IMR-90 (cell line): ENCODE results near the gene CSNK1D. TPM values are rescaled to one million over a fixed set of nuclear protein-coding genes. Genes with fewer than 3 reads are reported as not detected.
"Not testable (repeated sequence)": the region's sequence is repeated elsewhere in the genome, so short reads cannot be mapped to it uniquely, and the experiment has no call there.

Experiments
- ATAC-seq: fragments of 200-7000 bp; cut with Tn5 transposase; 2 replicates; pipeline ENCODE4 v1.9.1; 2020; ENCODE audit warnings: low read depth, mild to moderate bottlenecking, moderate library complexity
- BruUV-seq: library from RNA; stranded (reverse); fragments of 400-500 nt; replicated peaks from 2 replicates; lab custom pipeline; 2021; lab: Mats Ljungman, UMichigan
- CTCF ChIA-PET: fragments of 300-600 bp; formaldehyde crosslinking; extraction: SDS; loops from one replicate; lab custom pipeline; 2021; ENCODE audit warnings: antibody characterized with exemption; lab: Yijun Ruan, JAX
- POLR2A ChIA-PET: fragments of 300-600 bp; sonication (Branson Sonifier 250); formaldehyde crosslinking; loops from one replicate; lab custom pipeline; 2022; ENCODE audit warnings: antibody characterized with exemption; ENCODE audit not compliant: unreplicated experiment; lab: Charles Lee
- DNase-seq: peaks from one replicate; pipeline ENCODE4 v3.0.0; 2013
- H2AFZ ChIP-seq: replicated peaks from 2 replicates; pipeline ENCODE3; 2013; ENCODE audit warnings: low read length, mild to moderate bottlenecking; ENCODE audit not compliant: poor library complexity
- H2AK5ac ChIP-seq: 2 replicates; pipeline ENCODE4 v1.6.1; 2013; ENCODE audit warnings: low read depth, low read length, inconsistent platforms
- H2AK9ac ChIP-seq: replicated peaks from 2 replicates; pipeline ENCODE3; 2013; ENCODE audit warnings: mild to moderate bottlenecking, low read depth, low read length, moderate library complexity; ENCODE audit not compliant: poor library complexity
- H2BK120ac ChIP-seq: 2 replicates; pipeline ENCODE4 v1.6.1; 2013; ENCODE audit warnings: low read depth, low read length, inconsistent platforms
- H2BK15ac ChIP-seq: 3 replicates; pipeline ENCODE4 v1.6.1; 2013; ENCODE audit warnings: low read depth, low read length, inconsistent platforms
- H2BK20ac ChIP-seq: 2 replicates; pipeline ENCODE4 v1.6.1; 2013; ENCODE audit warnings: low read depth, mild to moderate bottlenecking, inconsistent platforms, low read length, moderate library complexity
- H2BK5ac ChIP-seq: 2 replicates; pipeline ENCODE4 v1.6.1; 2013; ENCODE audit warnings: mild to moderate bottlenecking, low read depth, low read length, inconsistent platforms; ENCODE audit not compliant: poor library complexity, severe bottlenecking
- H3K14ac ChIP-seq: replicated peaks from 2 replicates; pipeline ENCODE4 v1.6.1; 2013; ENCODE audit warnings: low read depth, low read length, inconsistent platforms
- H3K18ac ChIP-seq: 2 replicates; pipeline ENCODE4 v1.6.1; 2013; ENCODE audit warnings: low read depth, low read length, control low read depth
- H3K23ac ChIP-seq: 2 replicates; pipeline ENCODE4 v1.6.1; 2013; ENCODE audit warnings: low read depth, low read length, inconsistent platforms
- H3K27ac ChIP-seq: 2 replicates; pipeline ENCODE4 v1.5.1; 2013; ENCODE audit warnings: mild to moderate bottlenecking, control low read depth, low read length; ENCODE audit not compliant: insufficient read depth
- H3K27me3 ChIP-seq: 2 replicates; pipeline ENCODE4 v1.6.1; 2013; ENCODE audit warnings: low read length; ENCODE audit not compliant: control insufficient read depth, insufficient read depth
- H3K36me3 ChIP-seq: 2 replicates; pipeline ENCODE4 v1.6.1; 2013; ENCODE audit warnings: low read length, mixed read lengths; ENCODE audit not compliant: control insufficient read depth, insufficient read depth
- H3K4ac ChIP-seq: 2 replicates; pipeline ENCODE4 v1.6.1; 2013; ENCODE audit warnings: low read depth, low read length, inconsistent platforms
- H3K4me1 ChIP-seq: 2 replicates; pipeline ENCODE4 v1.6.1; 2013; ENCODE audit warnings: low read length, mixed read lengths; ENCODE audit not compliant: control insufficient read depth, insufficient read depth
- H3K4me2 ChIP-seq: 2 replicates; pipeline ENCODE4 v1.6.1; 2013; ENCODE audit warnings: low read depth, mild to moderate bottlenecking, control low read depth, low read length, moderate library complexity
- H3K4me3 ChIP-seq: 2 replicates; pipeline ENCODE4 v1.5.1; 2013; ENCODE audit warnings: low read depth, mild to moderate bottlenecking, control low read depth, low read length, moderate library complexity; ENCODE audit not compliant: insufficient read depth
- H3K56ac ChIP-seq: 2 replicates; pipeline ENCODE4 v1.6.1; 2013; ENCODE audit warnings: low read length, inconsistent platforms; ENCODE audit not compliant: insufficient read depth; ENCODE audit errors: extremely low read depth
- H3K79me1 ChIP-seq, 2 experiments: 2 replicates each; pipeline ENCODE4 v1.6.1; 2013; ENCODE audit warnings: low read length in 2 of 2, inconsistent platforms in 1 of 2, low read depth in 1 of 2
- H3K9ac ChIP-seq: 2 replicates; pipeline ENCODE4 v1.6.1; 2013; ENCODE audit warnings: low read depth, low read length, control low read depth
- H3K9me1 ChIP-seq: 2 replicates; pipeline ENCODE4 v1.6.1; 2013; ENCODE audit warnings: low read length, inconsistent platforms; ENCODE audit not compliant: insufficient read depth
- H3K9me3 ChIP-seq: 2 replicates; pipeline ENCODE4 v1.6.1; 2013; ENCODE audit warnings: low read length; ENCODE audit not compliant: control insufficient read depth, insufficient read depth
- H4K20me1 ChIP-seq: 2 replicates; pipeline ENCODE4 v1.6.1; 2013; ENCODE audit warnings: low read length, inconsistent platforms; ENCODE audit not compliant: insufficient read depth
- H4K5ac ChIP-seq: 2 replicates; pipeline ENCODE4 v1.6.1; 2013; ENCODE audit warnings: mild to moderate bottlenecking, low read depth, low read length, control low read depth
- H4K8ac ChIP-seq, 2 experiments: 2 replicates each; pipeline ENCODE4 v1.6.1; 2013; ENCODE audit warnings: low read depth in 2 of 2, low read length in 2 of 2, control low read depth in 1 of 2, inconsistent platforms in 1 of 2
- H4K91ac ChIP-seq: 2 replicates; pipeline ENCODE4 v1.6.1; 2013; ENCODE audit warnings: low read depth, low read length, inconsistent platforms; ENCODE audit not compliant: insufficient read depth
- WGBS, 2 experiments: methylation state at CpG; one replicate each; pipeline versions ENCODE4 v1.1.5 to v1.1.7; 2013; ENCODE audit warnings: missing lambda C conversion rate in 2 of 2; ENCODE audit not compliant: insufficient read length in 1 of 2; ENCODE audit errors: extremely low coverage in 2 of 2; 5-methylcytosine and 5-hydroxymethylcytosine counted together
- dilution Hi-C: fragments of 300-500 bp; cut with HindIII; formaldehyde crosslinking; loops from one replicate; pipeline ENCODE4 v1.14.3; 2018; ENCODE audit warnings: low sequenced_read_pairs; ENCODE audit not compliant: unreplicated experiment
- in situ Hi-C: fragments of 300-500 bp; cut with MboI; formaldehyde crosslinking; loops from 3 replicates; pipeline ENCODE4 v1.14.3; 2019; ENCODE audit warnings: low sequenced_read_pairs, inconsistent platforms, mixed read lengths
- intact Hi-C: fragments of 100-400 bp; cut with micrococcal nuclease; formaldehyde crosslinking; loops from 2 replicates; pipeline ENCODE4 v1.10.0; 2022
- microRNA-seq, 2 experiments: library from miRNA; stranded (forward) in 1 of 2; unstranded in 1 of 2; fragments of 10-50 nt in 1 of 2; fragments of <30 nt in 1 of 2; gene quantifications in 1 of 2; microRNA quantifications in 1 of 2; one replicate each; pipeline versions ENCODE3 to v1.1.0; 2013 to 2020; ENCODE audit not compliant: insufficient read depth in 1 of 2, insufficient read length in 1 of 2, unreplicated experiment in 1 of 2
- polyA plus RNA-seq, 3 experiments: library from polyadenylated mRNA; depleted of rRNA; stranded (reverse); fragments of >200 nt; gene quantifications; 2 replicates each; pipeline ENCODE4 v1.2.3, GENCODE V29; 2012; ENCODE audit warnings: low replicate concordance in 1 of 3
- total RNA-seq: library from RNA; depleted of rRNA; stranded (reverse); fragments of >200 nt; gene quantifications from 2 replicates; pipeline ENCODE4 v1.2.3, GENCODE V29; 2012; rRNA removed

CSNK1D gene
- total and polyA plus RNA-seq, 2 of the 4 experiments (the other 2 are of a cell fraction) = 47.1 to 186 TPM

DNA sequence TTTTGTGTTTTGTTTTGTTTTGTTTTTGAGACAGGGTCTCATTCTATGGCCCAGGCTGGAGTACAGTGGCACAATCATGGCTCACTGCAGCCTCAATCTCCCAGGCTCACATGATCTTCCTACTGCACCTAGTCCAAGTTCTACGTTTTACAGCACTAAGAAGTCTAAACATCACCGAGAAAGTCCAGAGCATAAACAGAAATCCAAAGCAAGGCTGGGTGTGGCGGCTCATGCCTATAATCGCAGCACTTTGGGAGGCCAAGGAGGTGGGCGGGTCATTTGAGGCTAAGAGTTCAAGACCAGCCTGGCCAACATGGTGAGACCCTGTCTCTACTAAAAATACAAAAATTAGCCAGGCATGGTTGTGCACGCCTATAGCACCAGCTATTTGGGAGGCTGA, 80.5 kb downstream of the CSNK1D start:
- H3K4ac ChIP-seq, intact Hi-C loops, H3K14ac ChIP-seq, in situ Hi-C loops, POLR2A ChIA-PET, H2BK120ac ChIP-seq, H3K27me3 ChIP-seq, H3K9me3 ChIP-seq, H3K4me1 ChIP-seq, H2AFZ ChIP-seq, H2AK5ac ChIP-seq, H3K4me2 ChIP-seq, CTCF ChIA-PET, H4K5ac ChIP-seq, H2AK9ac ChIP-seq, BruUV-seq, H3K23ac ChIP-seq, H2BK5ac ChIP-seq, H3K9ac ChIP-seq, H3K4me3 ChIP-seq, DNase-seq, H4K91ac ChIP-seq, H4K20me1 ChIP-seq, H2BK15ac ChIP-seq, H3K18ac ChIP-seq, H3K27ac ChIP-seq, dilution Hi-C loops, H4K8ac ChIP-seq, ATAC-seq, H2BK20ac ChIP-seq, H3K9me1 ChIP-seq, H3K56ac ChIP-seq, H3K79me1 ChIP-seq: not testable (repeated sequence)
- WGBS, 2 experiments = 100% methylated on average over 1 of the region's 6 CpGs; no CpG with 5 or more reads in 1 of the 2 experiments
- peaks cover 37% of the 10 kb centered on the region for H3K36me3 ChIP-seq

Small RNA genes lying within 50 kb of the gene (microRNA-seq; reads per million reads assigned to microRNA genes)
- gene MIR6787 (ENCODE audit: unreplicated experiment) = 1.5 reads per million

Other genes with a start within 250 kb of the CSNK1D start
- 5.7 and 7.2 TPM in 2 replicates for gene RAC3, start 242.0 kb downstream of the CSNK1D start, total RNA-seq
- 23.4 and 32.0 TPM in 2 replicates for gene RAC3, start 242.0 kb downstream of the CSNK1D start, polyA plus RNA-seq (2012; rRNA removed)
- gene DCXR, start 236.0 kb downstream of the CSNK1D start, total RNA-seq = 36.6 and 36.9 TPM in 2 replicates
- 129 and 139 TPM in 2 replicates for gene DCXR, start 236.0 kb downstream of the CSNK1D start, polyA plus RNA-seq (2012; rRNA removed)
- gene RFNG, start 221.9 kb downstream of the CSNK1D start, total RNA-seq = 6.8 and 8.6 TPM in 2 replicates
- gene RFNG, start 221.9 kb downstream of the CSNK1D start, polyA plus RNA-seq (2012; rRNA removed) = 47.3 and 51.1 TPM in 2 replicates
- 177 and 181 TPM in 2 replicates for gene GPS1, start 221.8 kb downstream of the CSNK1D start, total RNA-seq
- 157 and 168 TPM in 2 replicates for gene GPS1, start 221.8 kb downstream of the CSNK1D start, polyA plus RNA-seq (2012; rRNA removed)
- 26.9 and 29.0 TPM in 2 replicates for gene DUS1L, start 207.9 kb downstream of the CSNK1D start, total RNA-seq
- 76.9 and 95.3 TPM in 2 replicates for gene DUS1L, start 207.9 kb downstream of the CSNK1D start, polyA plus RNA-seq (2012; rRNA removed)
- 12.4 and 15.3 TPM in 2 replicates for gene FASN, start 175.5 kb downstream of the CSNK1D start, total RNA-seq
- 56.0 and 68.5 TPM in 2 replicates for gene FASN, start 175.5 kb downstream of the CSNK1D start, polyA plus RNA-seq (2012; rRNA removed)
- gene CCDC57, start 60.9 kb downstream of the CSNK1D start, total RNA-seq = 6.9 and 7.3 TPM in 2 replicates
- gene CCDC57, start 60.9 kb downstream of the CSNK1D start, polyA plus RNA-seq (2012; rRNA removed) = 31.3 and 32.4 TPM in 2 replicates
- gene SLC16A3, start 44.7 kb downstream of the CSNK1D start, total RNA-seq = 49.1 and 49.7 TPM in 2 replicates
- 181 and 204 TPM in 2 replicates for gene SLC16A3, start 44.7 kb downstream of the CSNK1D start, polyA plus RNA-seq (2012; rRNA removed)
- not detected in 2 replicates for gene CD7, start 43.9 kb upstream of the CSNK1D start, total RNA-seq
- gene CD7, start 43.9 kb upstream of the CSNK1D start, polyA plus RNA-seq (2012; rRNA removed) = not detected in 2 replicates
- gene SECTM1, start 60.1 kb upstream of the CSNK1D start, total RNA-seq = 1.7 and 2.3 TPM in 2 replicates
- gene SECTM1, start 60.1 kb upstream of the CSNK1D start, polyA plus RNA-seq (2012; rRNA removed) = 4.4 and 5.2 TPM in 2 replicates
- gene TEX19, start 85.5 kb upstream of the CSNK1D start, total RNA-seq = under 0.01 and 0.28 TPM in 2 replicates
- 0.03 and 0.13 TPM in 2 replicates for gene TEX19, start 85.5 kb upstream of the CSNK1D start, polyA plus RNA-seq (2012; rRNA removed)
- not detected in 2 replicates for gene UTS2R, start 98.1 kb upstream of the CSNK1D start, total RNA-seq
- gene UTS2R, start 98.1 kb upstream of the CSNK1D start, polyA plus RNA-seq (2012; rRNA removed) = not detected in 2 replicates
- 3.8 and 4.2 TPM in 2 replicates for gene HEXD, start 144.6 kb upstream of the CSNK1D start, total RNA-seq
- 9.2 and 9.5 TPM in 2 replicates for gene HEXD, start 144.6 kb upstream of the CSNK1D start, polyA plus RNA-seq (2012; rRNA removed)
- 24.4 and 25.3 TPM in 2 replicates for gene OGFOD3, start 144.9 kb upstream of the CSNK1D start, total RNA-seq
- 33.4 and 34.5 TPM in 2 replicates for gene OGFOD3, start 144.9 kb upstream of the CSNK1D start, polyA plus RNA-seq (2012; rRNA removed)
- gene CYBC1, start 177.1 kb upstream of the CSNK1D start, total RNA-seq = 61.1 and 75.1 TPM in 2 replicates
- gene CYBC1, start 177.1 kb upstream of the CSNK1D start, polyA plus RNA-seq (2012; rRNA removed) = 76.7 and 89.0 TPM in 2 replicates
- gene NARF, start 185.0 kb upstream of the CSNK1D start, total RNA-seq = 70.8 and 83.7 TPM in 2 replicates
- gene NARF, start 185.0 kb upstream of the CSNK1D start, polyA plus RNA-seq (2012; rRNA removed) = 88.8 and 94.8 TPM in 2 replicates
- gene FOXK2, start 246.0 kb upstream of the CSNK1D start, total RNA-seq = 12.5 and 16.1 TPM in 2 replicates
- 20.0 and 23.9 TPM in 2 replicates for gene FOXK2, start 246.0 kb upstream of the CSNK1D start, polyA plus RNA-seq (2012; rRNA removed)